ENCODE data around the gene HNF1A. TPM values are rescaled to one million over a fixed set of nuclear protein-coding genes. Genes with fewer than 3 reads are reported as not detected.

The HNF1A gene
- total and polyA plus RNA-seq, 3 experiments from 2014 or later: not detected

Other genes with a start within 250 kb of the HNF1A start
- 10 to 100 TPM; 34.9 to 35.6 TPM for gene SPPL3, start 74.2 kb upstream of the HNF1A start, total RNA-seq
- gene SPPL3, start 74.2 kb upstream of the HNF1A start, polyA plus RNA-seq: 33.1 TPM
- gene C12orf43, start 37.9 kb downstream of the HNF1A start, total RNA-seq: 10 to 100 TPM; 38.1 to 40.3 TPM
- 24.9 TPM for gene C12orf43, start 37.9 kb downstream of the HNF1A start, polyA plus RNA-seq
- gene OASL, start 60.7 kb downstream of the HNF1A start, total RNA-seq: 1 to 10 TPM; 4.0 to 4.3 TPM
- gene OASL, start 60.7 kb downstream of the HNF1A start, polyA plus RNA-seq: 21.2 TPM
- 1 to 10 TPM; 4.3 to 4.5 TPM for gene P2RX7, start 154.3 kb downstream of the HNF1A start, total RNA-seq
- gene P2RX7, start 154.3 kb downstream of the HNF1A start, polyA plus RNA-seq: 9.2 TPM
- 10 to 100 TPM; 39.2 to 40.3 TPM for gene P2RX4, start 231.6 kb downstream of the HNF1A start, total RNA-seq
- 27.0 TPM for gene P2RX4, start 231.6 kb downstream of the HNF1A start, polyA plus RNA-seq